PC-3 (cell line): ENCODE results near the gene LIF. TPM values are rescaled to one million over a fixed set of nuclear protein-coding genes. Genes with fewer than 3 reads are reported as not detected.

Experiments used
- ATAC-seq: fragments of 200-7000 bp; cut with Tn5 transposase; 2 replicates; pipeline ENCODE4 v1.9.1; 2020; ENCODE audit warnings: mild to moderate bottlenecking, moderate library complexity
- BruUV-seq: library from RNA; stranded (reverse); fragments of 400-500 nt; replicated peaks from 2 replicates; lab custom pipeline; 2021; lab: Mats Ljungman, UMichigan
- CTCF ChIA-PET: fragments of 300-600 bp; sonication (Branson Sonifier 250); formaldehyde crosslinking; loops from one replicate; lab custom pipeline; 2022; ENCODE audit warnings: antibody characterized with exemption; lab: Charles Lee
- POLR2A ChIA-PET: fragments of 300-600 bp; sonication (Branson Sonifier 250); formaldehyde crosslinking; loops from one replicate; lab custom pipeline; 2022; ENCODE audit warnings: antibody characterized with exemption; ENCODE audit not compliant: unreplicated experiment; lab: Charles Lee
- DNase-seq: peaks from one replicate; pipeline ENCODE4 v3.0.0-alpha.2; 2015
- H2AFZ ChIP-seq: fragments of 300-600 bp; sonication (generic); 2 replicates; pipeline ENCODE4 v1.6.0; 2016; ENCODE audit warnings: antibody characterized with exemption, low read length
- H3F3A ChIP-seq: fragments of 300-600 bp; sonication (generic); one replicate; pipeline ENCODE4 v1.6.0; 2017; ENCODE audit warnings: antibody characterized with exemption, low read length, control low read depth, mild to moderate bottlenecking; ENCODE audit not compliant: unreplicated experiment
- H3K27ac ChIP-seq: fragments of 300-600 bp; sonication (generic); 2 replicates; pipeline ENCODE4 v1.5.1; 2016; ENCODE audit warnings: mild to moderate bottlenecking, low read length
- H3K27me3 ChIP-seq: fragments of 300-600 bp; sonication (generic); 2 replicates; pipeline ENCODE4 v1.6.1; 2016; ENCODE audit warnings: low read length, mixed read lengths
- H3K36me3 ChIP-seq: fragments of 300-600 bp; sonication (generic); 2 replicates; pipeline ENCODE4 v1.6.1; 2016; ENCODE audit warnings: low read depth, mixed run types, low read length, mixed read lengths
- H3K4me1 ChIP-seq: fragments of 300-600 bp; sonication (generic); 2 replicates; pipeline ENCODE4 v1.5.1; 2016; ENCODE audit warnings: low read length; ENCODE audit not compliant: insufficient read depth
- H3K4me2 ChIP-seq: fragments of 300-600 bp; sonication (generic); 2 replicates; pipeline ENCODE4 v1.6.0; 2016; ENCODE audit warnings: low read length
- H3K4me3 ChIP-seq: fragments of 300-600 bp; sonication (generic); 2 replicates; pipeline ENCODE4 v1.5.1; 2016; ENCODE audit warnings: mild to moderate bottlenecking, low read length, mixed read lengths
- H3K79me2 ChIP-seq: fragments of 300-600 bp; sonication (generic); 2 replicates; pipeline ENCODE4 v1.6.1; 2017; ENCODE audit warnings: low read length, mixed read lengths
- H3K9ac ChIP-seq: fragments of 300-600 bp; sonication (generic); 2 replicates; pipeline ENCODE4 v1.6.0; 2016; ENCODE audit warnings: mild to moderate bottlenecking, low read length
- H3K9me2 ChIP-seq: fragments of 300-600 bp; sonication (generic); replicated peaks from 2 replicates; pipeline ENCODE4 v1.6.1; 2016; ENCODE audit warnings: mixed run types, low read length, mixed read lengths
- H3K9me3 ChIP-seq: fragments of 300-600 bp; sonication (generic); 2 replicates; pipeline ENCODE4 v1.6.1; 2016; ENCODE audit warnings: low read length, mixed read lengths
- H4K20me1 ChIP-seq: fragments of 300-600 bp; sonication (generic); 2 replicates; pipeline ENCODE4 v1.6.1; 2016; ENCODE audit warnings: low read length, mixed read lengths
- EZH2 ChIP-seq: fragments of 300-600 bp; sonication (generic); IDR thresholded peaks from one replicate; pipeline ENCODE4 v1.6.1; 2017; ENCODE audit warnings: antibody characterized with exemption, mild to moderate bottlenecking, low read length; ENCODE audit not compliant: unreplicated experiment
- EZH2phosphoT487 ChIP-seq: fragments of 300-600 bp; sonication (generic); IDR thresholded peaks from 2 replicates; pipeline ENCODE4 v1.6.1; 2018; ENCODE audit warnings: mild to moderate bottlenecking, antibody characterized with exemption, low read length, borderline replicate concordance
- intact Hi-C: fragments of 100-400 bp; cut with micrococcal nuclease; formaldehyde crosslinking; loops from 2 replicates; pipeline ENCODE4 v1.9.0; 2023
- total RNA-seq: library from RNA; depleted of rRNA; stranded (reverse); fragments of >200 nt; gene quantifications from 2 replicates; pipeline ENCODE4 v1.2.3, GENCODE V29; 2014
- TF ChIP-seq, protein P1 (sequence below): fragments of 300-600 bp; sonication (generic); conservative IDR thresholded peaks from 2 replicates; pipeline ENCODE4 v1.5.1; 2017; ENCODE audit warnings: antibody characterized with exemption, low read depth, mild to moderate bottlenecking, low read length

The LIF gene
- total RNA-seq, 1 experiment from 2014 or later = 64.1 TPM

DNA sequence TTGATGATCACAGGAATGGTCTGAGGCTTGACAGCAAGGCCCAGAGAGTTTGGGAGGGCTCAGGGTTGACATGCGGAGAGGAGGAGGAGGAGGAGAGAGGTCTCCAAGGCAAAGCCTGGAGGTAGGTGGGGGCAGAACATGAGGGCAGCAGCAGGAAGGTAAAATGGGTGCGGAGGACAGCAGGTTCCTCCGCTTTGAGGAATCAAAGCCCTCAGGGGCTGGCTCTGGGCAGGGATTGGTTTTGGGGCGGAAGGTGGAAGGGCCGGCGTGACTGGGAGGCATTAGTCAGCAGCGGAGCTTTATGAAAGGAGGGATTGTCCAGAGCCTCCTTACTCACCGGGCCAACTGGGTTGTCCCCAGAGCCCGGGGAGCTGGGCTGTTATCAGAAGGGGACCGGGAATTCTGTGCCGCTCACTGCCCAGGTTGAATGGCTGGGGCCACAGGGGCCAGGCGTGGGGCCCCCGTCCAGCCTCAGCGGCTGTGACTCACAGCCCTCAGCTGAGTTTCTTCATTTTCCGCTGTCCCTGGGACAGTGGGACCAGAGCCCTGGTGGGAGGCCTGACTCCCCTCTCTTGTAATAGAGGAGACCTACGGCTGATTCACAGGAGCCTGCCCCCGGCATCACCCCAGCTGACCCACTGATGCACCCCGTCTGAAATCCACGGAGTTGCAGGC is 36.2 kb downstream of the LIF start:
- DNase-seq (peak; percentile 97), ATAC-seq (peak; percentile 52)
- TF ChIP-seq EZH2phosphoT487 (no peak), EZH2 (no peak)
- TF ChIP-seq, protein P1, sequence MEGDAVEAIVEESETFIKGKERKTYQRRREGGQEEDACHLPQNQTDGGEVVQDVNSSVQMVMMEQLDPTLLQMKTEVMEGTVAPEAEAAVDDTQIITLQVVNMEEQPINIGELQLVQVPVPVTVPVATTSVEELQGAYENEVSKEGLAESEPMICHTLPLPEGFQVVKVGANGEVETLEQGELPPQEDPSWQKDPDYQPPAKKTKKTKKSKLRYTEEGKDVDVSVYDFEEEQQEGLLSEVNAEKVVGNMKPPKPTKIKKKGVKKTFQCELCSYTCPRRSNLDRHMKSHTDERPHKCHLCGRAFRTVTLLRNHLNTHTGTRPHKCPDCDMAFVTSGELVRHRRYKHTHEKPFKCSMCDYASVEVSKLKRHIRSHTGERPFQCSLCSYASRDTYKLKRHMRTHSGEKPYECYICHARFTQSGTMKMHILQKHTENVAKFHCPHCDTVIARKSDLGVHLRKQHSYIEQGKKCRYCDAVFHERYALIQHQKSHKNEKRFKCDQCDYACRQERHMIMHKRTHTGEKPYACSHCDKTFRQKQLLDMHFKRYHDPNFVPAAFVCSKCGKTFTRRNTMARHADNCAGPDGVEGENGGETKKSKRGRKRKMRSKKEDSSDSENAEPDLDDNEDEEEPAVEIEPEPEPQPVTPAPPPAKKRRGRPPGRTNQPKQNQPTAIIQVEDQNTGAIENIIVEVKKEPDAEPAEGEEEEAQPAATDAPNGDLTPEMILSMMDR = no peak
- Histone ChIP-seq H3K9me3 (no peaks in the 10 kb centered on the region), H4K20me1 (no peaks in the 10 kb centered on the region), H3K79me2 (0 out of 2 replicates have a peak, but pooled peaks cover 5% of the 10 kb centered on the region), H3K27ac (peak overlapping the region; percentile 100), H3K4me3 (0 out of 2 replicates have a peak overlapping the region, but pooled peaks have one; percentile 13), H3K4me2 (peak overlapping the region; percentile 63), H3K4me1 (peaks cover 83% of the 10 kb centered on the region), H3K36me3 (no peaks in the 10 kb centered on the region), H3K9me2 (no peaks in the 10 kb centered on the region), H3K9ac (peak overlapping the region; percentile 96), H3F3A (peaks cover 21% of the 10 kb centered on the region), H2AFZ (no peak overlapping the region), H3K27me3 (no peaks in the 10 kb centered on the region)
- intact Hi-C loops = loop anchor here (2.0 kb wide), 2 partner anchors 14 to 42 kb away; no protein-coding TSS in a partner anchor
- ChIA-PET POLR2A (interaction anchor here (0.5 to 1.1 kb wide), 9 partner anchors 8 to 102 kb away, joined by 3 to 15 read pairs (median 5); partner anchors contain the start of gene LIF), CTCF (interaction anchor here (0.6 kb wide), 1 partner anchor 215 kb away, joined by 3 read pairs; the partner anchor contains the start of gene MTFP1)
- BruUV-seq = TSS peak; percentile 70

DNA sequence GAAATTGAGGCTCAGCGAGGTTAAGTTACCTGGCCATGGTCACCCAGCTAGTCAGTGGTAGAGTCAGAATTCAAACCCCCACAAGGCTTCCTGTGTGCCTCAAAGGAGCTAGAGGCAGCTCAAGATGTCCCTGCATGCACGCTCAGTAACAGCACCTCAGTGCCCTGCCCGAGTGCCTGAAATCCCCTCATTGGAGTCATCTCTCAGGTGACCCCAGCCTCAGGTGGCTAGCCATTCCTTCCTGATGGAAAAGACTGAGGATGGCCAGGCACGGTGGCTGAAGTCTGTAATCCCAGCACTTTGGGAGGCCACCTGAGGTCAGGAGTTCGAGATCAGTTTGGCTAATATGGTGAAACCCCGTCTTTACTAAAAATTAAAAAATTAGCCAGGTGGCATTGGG is 36.9 kb downstream of the LIF start:
- Histone ChIP-seq H3K4me3 (no peak overlapping the region), H4K20me1 (no peaks in the 10 kb centered on the region), H3K4me2 (0 out of 2 replicates have a peak overlapping the region, but pooled peaks have one; percentile 32), H3K4me1 (peaks cover 87% of the 10 kb centered on the region), H3F3A (peaks cover 23% of the 10 kb centered on the region), H3K9me3 (no peaks in the 10 kb centered on the region), H3K27ac (peak overlapping the region; percentile 100), H3K36me3 (no peaks in the 10 kb centered on the region), H2AFZ (no peak overlapping the region), H3K27me3 (no peaks in the 10 kb centered on the region), H3K9me2 (no peaks in the 10 kb centered on the region), H3K9ac (peak overlapping the region; percentile 96), H3K79me2 (0 out of 2 replicates have a peak, but pooled peaks cover 7% of the 10 kb centered on the region)
- no peak for ATAC-seq
- ChIA-PET POLR2A (interaction anchor here (0.6 to 1.2 kb wide), 5 partner anchors 13 to 102 kb away, joined by 3 to 17 read pairs (median 3); partner anchors contain the start of gene LIF), CTCF (interaction anchor here (0.7 kb wide), 1 partner anchor 42 kb away, joined by 3 read pairs; no protein-coding TSS in a partner anchor)
- BruUV-seq = TSS peak; percentile 22
- no peak for DNase-seq
- intact Hi-C loops = loop anchor here (2.0 to 5.0 kb wide), 3 partner anchors 13 to 97 kb away; no protein-coding TSS in a partner anchor
- no peak for TF ChIP-seq EZH2
- TF ChIP-seq, protein P1 = no peak
- no peak for TF ChIP-seq EZH2phosphoT487
